Myocyte (in vitro differentiated cells): ENCODE measurements around the gene JAG1. TPM values are rescaled to one million over a fixed set of nuclear protein-coding genes. Genes with fewer than 3 reads are reported as not detected.

ENCODE experiments used
- DNase-seq: peaks from one replicate; pipeline ENCODE4 v3.0.0-alpha.2; 2012; ENCODE audit warnings: low read depth
- total RNA-seq: library from RNA; depleted of rRNA; stranded (reverse); fragments of >200 nt; gene quantifications from 2 replicates; pipeline ENCODE4 v1.2.3, GENCODE V29; 2014

The JAG1 gene
- total RNA-seq, 1 donor from 2014 or later = 14.0 TPM

DNA sequence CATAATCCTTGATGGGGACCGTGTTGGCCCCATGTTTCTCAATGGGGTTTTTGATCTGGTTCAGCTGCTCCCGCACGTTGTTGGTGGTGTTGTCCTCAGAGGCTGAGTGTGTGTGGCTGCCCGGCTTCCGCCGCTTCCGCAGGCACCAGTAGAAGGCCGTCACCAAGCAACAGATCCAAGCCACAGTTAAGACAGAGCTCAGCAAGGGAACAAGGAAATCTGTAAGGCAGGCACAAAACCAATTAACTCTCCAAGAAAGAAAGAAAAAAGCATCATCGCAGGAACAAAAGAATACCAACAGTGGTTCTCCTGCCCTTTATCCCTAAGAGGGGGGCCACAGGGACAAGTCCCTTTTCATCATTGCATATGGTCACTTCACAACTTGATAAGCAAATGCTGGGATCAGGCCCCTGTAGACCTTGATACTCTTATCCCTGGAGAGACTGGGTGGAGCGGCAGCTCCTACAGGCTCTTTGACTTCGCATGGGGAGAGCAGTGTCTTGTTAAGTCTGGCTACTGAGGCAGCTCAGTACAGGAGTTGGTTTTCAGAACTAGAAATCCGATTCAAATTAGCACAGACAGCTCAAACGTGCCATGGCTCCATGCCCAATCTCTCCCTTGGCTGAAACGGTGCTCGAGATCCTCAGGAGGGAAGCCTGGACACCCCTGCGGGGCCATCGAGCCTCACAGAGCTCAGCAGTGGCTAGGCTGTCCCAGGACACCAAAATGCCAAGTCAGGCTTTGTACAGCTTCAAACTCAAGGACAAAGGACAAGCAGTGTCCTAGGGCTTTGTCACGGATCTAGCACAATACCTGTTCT lies 33.9 kb downstream of the JAG1 start:
- no peak for DNase-seq

DNA sequence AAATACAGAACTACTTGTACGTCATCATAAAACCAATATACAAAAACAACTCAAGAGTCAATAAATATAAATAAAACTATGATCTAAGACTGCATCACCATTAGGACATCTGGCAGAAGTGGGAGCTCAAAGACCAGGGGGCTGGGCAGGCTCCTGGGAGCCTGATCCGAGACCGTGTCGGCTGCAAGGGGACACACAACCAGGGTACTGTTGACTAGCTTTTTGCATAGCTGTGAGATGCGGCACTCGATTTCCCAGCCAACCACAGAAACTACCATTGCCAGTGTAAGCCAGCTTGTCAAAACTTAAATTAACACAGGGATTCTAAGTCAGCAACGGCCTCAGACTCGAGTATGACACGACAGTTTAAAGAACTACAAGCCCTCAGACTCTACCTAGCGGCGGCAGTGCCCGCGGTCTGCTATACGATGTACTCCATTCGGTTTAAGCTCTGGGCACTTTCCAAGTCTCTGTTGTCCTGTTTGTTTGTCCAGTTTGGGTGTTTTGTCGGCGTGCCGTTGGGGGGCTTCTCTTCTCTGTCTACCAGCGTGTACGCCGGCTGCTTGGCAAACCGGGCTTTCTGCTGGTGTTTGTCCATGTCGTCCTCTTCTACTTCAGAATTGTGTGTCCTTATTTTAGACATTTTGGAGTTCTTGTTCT lies 34.6 kb downstream of the JAG1 start:
- DNase-seq = no peak

DNA sequence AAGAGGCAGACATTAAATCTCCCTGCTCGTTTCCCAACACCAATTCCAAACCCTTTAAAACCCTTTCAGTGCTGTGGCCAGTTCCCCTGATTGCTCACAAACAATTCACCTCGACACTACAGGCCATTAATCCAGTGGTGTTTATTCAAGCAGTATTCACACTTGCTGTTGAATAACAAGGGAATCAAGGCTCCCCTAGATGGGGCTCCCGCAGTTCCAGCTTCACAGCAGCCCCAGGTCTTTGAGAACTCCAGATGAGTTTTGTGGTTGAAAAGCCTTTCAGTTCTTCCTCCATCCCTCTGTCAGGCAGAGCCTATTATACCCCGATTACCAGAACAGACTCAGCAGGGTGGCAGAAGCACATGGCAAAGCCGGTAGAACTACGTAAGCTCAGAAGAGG lies 36.2 kb downstream of the JAG1 start:
- DNase-seq = no peak

DNA sequence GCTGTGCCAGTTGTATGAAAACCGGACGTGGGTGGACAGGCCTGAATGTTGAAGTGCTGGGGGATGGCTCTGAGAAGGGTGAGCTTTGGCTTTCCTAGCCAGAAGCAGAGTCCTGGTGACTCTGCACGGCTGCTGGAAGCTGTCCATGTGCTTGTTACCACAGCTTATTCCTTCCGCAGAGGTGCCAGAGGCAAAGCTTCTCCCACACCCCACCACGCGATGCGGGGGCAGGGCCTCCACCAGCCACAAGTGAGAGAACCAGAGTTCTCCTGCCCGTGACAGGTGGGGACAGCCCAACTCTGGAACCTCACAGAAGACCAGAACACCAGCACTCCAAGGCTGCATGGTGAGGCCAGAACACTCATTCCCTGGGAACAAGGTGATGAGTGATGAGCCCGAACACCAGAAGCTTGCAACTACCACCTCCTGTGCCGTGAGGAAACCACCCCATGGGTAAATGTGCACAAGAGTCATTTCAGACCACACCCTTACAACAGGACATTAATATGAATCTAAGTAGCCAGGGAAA lies 36.7 kb downstream of the JAG1 start:
- DNase-seq = peak; percentile 51

- peak; percentile 67 for DNase-seq
Measured at GRCh38 chr20:10636326-10636818, 37.4 kb downstream of the JAG1 start.

GRCh38 chr20:10635476-10636208 lies 38.2 kb downstream of the JAG1 start:
- no peak for DNase-seq

GRCh38 chr20:10634683-10635411 lies 39.0 kb downstream of the JAG1 start:
- DNase-seq = no peak

GRCh38 chr20:10634211-10634610 lies 39.6 kb downstream of the JAG1 start:
- DNase-seq = no peak

DNA sequence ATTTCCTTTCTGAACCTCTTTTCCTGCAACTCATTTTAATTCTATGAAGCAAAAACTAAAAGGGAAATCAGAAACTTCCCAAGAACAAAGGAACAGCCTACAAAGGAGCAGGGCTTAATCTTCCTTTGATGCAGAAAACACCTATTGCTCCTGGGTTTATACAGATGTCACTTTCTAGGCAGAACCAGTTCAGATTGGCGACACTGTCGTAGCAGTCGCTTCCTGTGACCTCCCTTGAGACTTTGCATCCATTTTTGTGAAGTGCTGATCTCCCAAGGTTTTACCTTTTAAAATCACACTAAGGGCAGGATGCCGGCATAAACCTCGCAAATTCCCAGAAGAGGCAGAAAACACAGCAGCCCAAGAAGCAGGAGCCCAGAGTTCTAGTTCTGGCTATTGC lies 40.1 kb downstream of the JAG1 start:
- DNase-seq = no peak

DNA sequence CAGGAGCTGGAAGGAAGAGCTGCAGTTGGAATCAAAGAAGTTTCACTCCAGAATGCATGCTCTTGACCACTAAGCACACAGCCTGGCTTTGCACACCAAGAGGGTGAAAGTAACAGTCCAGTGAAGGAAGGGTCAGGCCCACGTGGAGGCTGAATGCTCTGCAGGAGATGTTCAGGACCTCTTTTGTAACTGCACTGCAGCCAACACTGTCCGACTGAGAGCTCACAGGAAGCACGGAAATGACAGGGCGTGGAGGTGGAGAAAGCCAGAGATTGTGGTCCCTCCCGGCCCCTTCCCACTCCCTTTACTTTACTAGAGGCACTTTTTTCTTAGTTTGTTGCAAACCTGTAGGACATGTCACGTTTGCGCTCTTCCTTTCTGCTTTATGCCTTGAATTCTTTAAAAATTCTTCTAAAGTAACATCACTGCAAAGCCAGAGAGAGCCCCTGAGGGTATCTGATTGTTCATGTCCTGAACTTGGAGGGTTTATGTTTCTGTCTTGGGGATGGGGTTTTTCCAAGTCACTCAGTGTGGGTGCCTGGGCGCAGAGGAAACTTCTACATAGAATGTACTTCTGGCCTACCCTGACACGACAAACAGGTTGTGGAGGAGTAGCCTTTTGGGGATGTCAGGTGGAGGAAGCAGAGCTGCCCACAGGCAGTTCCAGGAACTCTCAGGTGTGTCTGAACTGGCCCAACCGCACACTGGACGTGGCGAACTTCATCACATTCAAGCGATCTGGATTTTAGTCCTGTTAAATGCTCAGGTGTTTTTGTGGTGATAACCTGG lies 40.9 kb downstream of the JAG1 start:
- no peak for DNase-seq

DNA sequence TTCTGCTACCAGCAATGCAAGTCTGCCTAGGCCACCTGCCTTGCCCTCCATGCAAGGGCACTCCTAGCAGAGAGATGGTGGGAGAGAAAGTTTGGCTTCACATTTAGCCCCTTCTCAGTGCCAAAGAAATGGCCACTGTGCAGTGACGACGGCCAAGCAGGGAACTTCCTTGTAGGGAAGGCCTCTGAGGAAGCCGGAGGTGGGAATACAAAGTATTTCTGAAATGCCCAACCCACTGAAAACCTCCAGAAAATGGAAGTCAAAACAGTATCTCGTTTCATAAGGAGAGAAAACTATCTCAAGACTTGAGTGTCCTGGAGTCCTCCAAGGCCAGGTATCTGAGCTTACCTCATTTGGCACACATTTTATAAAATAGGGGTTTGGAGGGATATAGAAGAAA lies 42.7 kb downstream of the JAG1 start:
- DNase-seq = no peak

DNA sequence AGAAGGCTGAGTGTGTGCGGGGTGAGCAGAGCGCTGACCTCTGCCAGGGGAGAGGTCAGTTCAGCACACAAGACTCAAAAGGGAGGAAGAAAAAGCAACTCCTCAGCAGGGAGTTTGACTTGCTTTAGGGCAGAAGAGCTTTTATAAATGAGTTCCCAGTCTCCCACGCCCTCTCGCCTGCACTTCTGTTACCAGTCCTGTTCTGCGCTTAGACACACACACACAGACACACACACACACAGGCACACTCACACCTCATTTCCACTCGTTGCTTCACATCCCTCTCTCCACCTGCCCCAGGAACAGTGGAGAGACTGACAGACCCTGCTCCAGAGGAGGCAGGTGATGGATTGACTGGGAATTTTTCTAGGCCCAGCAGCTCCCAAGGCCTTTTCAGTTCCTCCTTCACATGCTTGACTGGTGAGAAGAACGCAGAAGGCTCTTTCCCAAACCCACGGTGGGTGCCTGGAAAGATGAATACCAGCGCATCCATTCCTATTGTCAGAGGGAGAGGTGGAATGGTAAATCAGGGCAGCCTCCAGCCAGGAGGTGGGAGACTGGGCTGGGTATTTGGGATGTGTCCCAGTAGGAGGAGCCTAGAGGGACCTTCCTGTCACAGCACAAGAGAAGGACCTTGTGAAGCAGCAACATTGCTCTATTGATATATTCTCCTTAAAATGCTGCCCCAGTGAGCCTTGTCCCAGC lies 43.7 kb downstream of the JAG1 start:
- DNase-seq = no peak

DNA sequence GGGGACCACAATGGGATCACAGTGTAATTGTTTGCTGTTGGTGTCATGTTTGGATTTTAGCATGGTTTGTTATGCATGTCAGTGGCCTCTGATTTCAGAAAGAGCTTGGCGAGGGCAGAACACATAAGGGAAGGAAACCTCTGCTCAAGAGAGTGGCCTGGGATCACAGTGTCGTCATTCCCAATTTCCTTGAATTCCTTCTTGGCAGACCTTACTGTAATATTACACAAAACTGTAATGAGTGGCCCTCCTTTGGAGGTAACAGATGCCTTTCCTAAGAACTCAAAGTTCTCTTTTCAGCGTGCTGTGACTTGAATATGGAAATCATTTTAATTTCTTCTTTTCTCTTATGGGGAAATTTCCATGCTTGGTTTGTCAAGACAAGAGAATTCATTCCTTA lies 46.9 kb downstream of the JAG1 start:
- DNase-seq = no peak

DNA sequence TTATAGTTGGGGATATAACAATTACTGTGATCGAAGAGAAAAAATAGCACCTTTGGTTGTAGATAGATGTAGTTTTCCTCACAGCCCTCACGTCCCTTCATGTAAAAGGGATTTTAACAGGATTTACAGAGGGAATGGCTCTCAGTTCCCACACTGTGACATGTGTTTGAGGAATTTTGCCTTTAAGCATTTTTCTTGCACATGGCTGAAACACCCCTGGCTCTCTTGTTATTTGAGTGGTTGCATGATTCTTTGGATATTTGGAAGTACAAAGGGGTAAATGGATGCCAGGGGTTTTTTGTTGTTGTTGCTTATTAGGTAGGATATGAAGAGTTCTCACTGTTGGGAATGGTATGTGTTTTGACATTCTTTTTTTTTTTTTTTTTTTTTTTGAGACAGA lies 48.2 kb downstream of the JAG1 start:
- DNase-seq = no peak

DNA sequence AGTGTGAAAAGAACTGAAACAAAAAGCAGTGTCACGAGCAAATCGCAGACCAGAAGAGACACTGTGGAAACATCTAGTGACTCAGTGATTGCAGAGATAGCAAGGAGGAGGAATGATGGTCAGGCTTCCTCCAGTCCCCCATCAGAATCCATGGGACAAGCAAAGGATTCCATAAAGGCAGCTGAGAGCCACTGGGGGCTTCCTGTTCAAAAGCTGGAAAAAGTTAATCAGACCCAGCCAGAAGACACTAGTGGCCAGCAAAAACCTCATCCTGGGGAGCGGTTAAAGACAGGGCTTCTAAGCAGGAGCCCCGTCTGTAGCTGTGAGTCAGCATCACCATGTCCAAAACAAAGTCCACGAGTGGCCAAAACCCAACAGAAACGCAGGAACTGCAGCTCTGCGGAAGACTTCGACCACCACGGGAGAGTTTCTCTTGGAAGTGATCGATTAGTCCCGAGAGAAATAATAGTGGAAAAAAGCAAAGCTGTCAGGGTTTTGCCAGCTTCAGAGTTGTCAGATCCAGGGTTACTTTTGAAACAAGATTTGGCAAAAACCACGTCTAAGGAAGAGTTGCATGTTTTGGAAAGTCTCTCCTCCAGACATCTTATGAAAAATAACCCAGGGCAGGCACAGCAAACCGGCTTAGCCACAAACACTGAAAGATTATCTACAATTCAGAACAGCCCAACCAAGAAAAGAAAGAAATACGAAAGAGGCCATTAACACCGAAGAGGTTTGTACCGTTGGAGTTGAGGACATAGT lies 51.0 kb downstream of the JAG1 start:
- DNase-seq = no peak

- DNase-seq = no peak
Measured at GRCh38 chr20:10621149-10621548, 52.6 kb downstream of the JAG1 start.

GRCh38 chr20:10619427-10619826 lies 54.4 kb downstream of the JAG1 start:
- DNase-seq = peak; percentile 74

DNA sequence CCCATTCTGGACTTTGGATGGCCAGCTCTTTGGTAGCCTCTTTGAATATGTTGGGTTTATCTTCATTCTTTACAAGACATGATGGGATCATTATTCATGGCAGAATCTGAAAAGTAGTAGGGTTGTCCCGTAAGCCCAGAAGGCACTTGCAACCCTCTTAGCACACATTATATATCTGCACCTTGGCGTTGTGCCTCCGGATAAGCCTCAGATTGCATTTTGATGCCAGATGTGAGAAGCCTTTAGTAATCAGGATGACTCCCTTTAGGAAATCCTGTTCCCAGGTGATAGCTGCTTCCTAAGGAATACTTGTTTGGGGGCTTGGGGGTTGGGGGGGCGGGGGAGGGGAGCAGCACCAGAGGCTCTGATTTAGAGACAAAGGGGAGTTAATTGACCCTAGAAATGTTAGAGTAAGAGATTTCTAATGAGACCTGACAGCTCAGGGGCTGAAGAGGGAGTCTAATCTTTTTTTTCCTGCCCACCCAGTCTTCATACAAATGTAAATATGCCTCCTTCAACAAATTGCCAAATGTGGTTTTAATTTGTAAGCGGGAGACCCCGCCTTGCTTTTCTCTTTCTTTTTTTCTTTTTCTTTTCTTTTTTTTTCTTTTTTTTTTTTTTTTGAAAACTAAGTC lies 55.1 kb downstream of the JAG1 start:
- no peak for DNase-seq
